SK-N-SH treated with all-trans-retinoic acid at 6 μM for 48 hours (cell line): ENCODE results near the gene CENPW.

Experiments used
- BACH2 ChIP-seq: fragments of 250-450 bp; sonication (Bioruptor Pico); IDR thresholded peaks from 2 replicates; pipeline ENCODE4 v1.9.0; 2021; ENCODE audit warnings: mild to moderate bottlenecking, borderline replicate concordance
- CSDC2 ChIP-seq: fragments of 250-450 bp; sonication (Bioruptor Pico); IDR thresholded peaks from 2 replicates; pipeline ENCODE4 v1.5.0; 2020; ENCODE audit warnings: mild to moderate bottlenecking, moderate library complexity
- GLIS3 ChIP-seq: fragments of 250-450 bp; sonication (Bioruptor Pico); IDR thresholded peaks from 2 replicates; pipeline ENCODE4 v1.5.0; 2020; ENCODE audit warnings: mild to moderate bottlenecking, moderate library complexity
- ISL1 ChIP-seq: fragments of 250-450 bp; sonication (Bioruptor Pico); IDR thresholded peaks from 2 replicates; pipeline ENCODE4 v2.1.2; 2022; ENCODE audit warnings: mild to moderate bottlenecking, moderate library complexity
- OSR1 ChIP-seq: fragments of 250-450 bp; sonication (Bioruptor Pico); IDR thresholded peaks from 2 replicates; pipeline ENCODE4 v1.8.0; 2022; ENCODE audit warnings: moderate library complexity, mild to moderate bottlenecking, inconsistent platforms
- POU6F1 ChIP-seq: fragments of 250-450 bp; sonication (Bioruptor Pico); IDR thresholded peaks from 2 replicates; pipeline ENCODE4 v1.8.0; 2021; ENCODE audit warnings: low read depth, mild to moderate bottlenecking, moderate library complexity, borderline replicate concordance
- RARB ChIP-seq: fragments of 250-450 bp; sonication (Bioruptor Pico); IDR thresholded peaks from 2 replicates; pipeline ENCODE4 v1.8.0; 2021; ENCODE audit warnings: mild to moderate bottlenecking, moderate library complexity
- SNAI2 ChIP-seq: fragments of 250-450 bp; sonication (Bioruptor Pico); IDR thresholded peaks from 2 replicates; pipeline ENCODE4 v1.5.0; 2020; ENCODE audit warnings: mild to moderate bottlenecking, moderate library complexity
- ZFP3 ChIP-seq: fragments of 250-450 bp; sonication (Bioruptor Pico); IDR thresholded peaks from 2 replicates; pipeline ENCODE4 v1.5.0; 2020; ENCODE audit warnings: mild to moderate bottlenecking, moderate library complexity
- ZNF70 ChIP-seq: fragments of 450-650 bp; formaldehyde crosslinking; IDR thresholded peaks from 2 replicates; pipeline ENCODE4 v1.5.0; 2020; ENCODE audit warnings: mild to moderate bottlenecking, moderate library complexity
- ZNF8 ChIP-seq: fragments of 450-650 bp; formaldehyde crosslinking; IDR thresholded peaks from 2 replicates; pipeline ENCODE4 v1.5.0; 2020; ENCODE audit warnings: mild to moderate bottlenecking, moderate library complexity
- TF ChIP-seq, protein P1 (sequence below): fragments of 250-450 bp; sonication (Bioruptor Pico); IDR thresholded peaks from 2 replicates; pipeline ENCODE4 v1.8.0; 2020; ENCODE audit warnings: mild to moderate bottlenecking, moderate library complexity, borderline replicate concordance
- TF ChIP-seq, protein P2 (sequence below): fragments of 250-450 bp; sonication (Bioruptor Pico); IDR thresholded peaks from 2 replicates; pipeline ENCODE4 v1.5.0; 2020; ENCODE audit warnings: mild to moderate bottlenecking, moderate library complexity
- TF ChIP-seq, protein P3 (sequence below): fragments of 250-450 bp; sonication (Bioruptor Pico); IDR thresholded peaks from 2 replicates; pipeline ENCODE4 v1.5.1; 2021; ENCODE audit warnings: mild to moderate bottlenecking, moderate library complexity

DNA sequence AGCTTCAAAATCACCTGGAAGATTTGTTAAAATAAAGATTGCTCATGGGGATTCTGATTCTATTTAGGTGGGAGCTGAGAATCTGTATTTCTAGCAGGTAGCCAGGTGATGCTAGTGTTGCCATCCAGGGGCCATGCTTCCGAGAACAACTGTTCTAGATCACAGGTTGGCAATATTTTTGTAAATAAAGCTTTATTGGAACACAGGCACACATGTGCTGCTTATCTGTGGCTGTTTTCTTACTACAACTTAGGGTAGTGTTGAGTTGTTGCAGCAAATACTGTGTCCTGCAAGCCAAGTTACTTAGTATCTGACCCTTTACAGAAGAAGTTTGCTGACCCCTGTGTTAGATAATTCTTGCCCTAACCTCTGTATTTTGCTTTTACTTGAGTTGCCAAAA is 12.0 kb downstream of the CENPW start:
- TF ChIP-seq CSDC2 (CRISPR knock-in tag) (no peak), ZFP3 (CRISPR knock-in tag) (no peak), ZNF70 (CRISPR knock-in tag) (no peak), OSR1 (no peak), BACH2 (CRISPR knock-in tag) (no peak), ISL1 (CRISPR knock-in tag) (no peak), POU6F1 (CRISPR knock-in tag) (no peak), RARB (CRISPR knock-in tag) (no peak), GLIS3 (CRISPR knock-in tag) (no peak), ZNF8 (no peak), SNAI2 (CRISPR knock-in tag) (no peak)
- TF ChIP-seq, protein P1, sequence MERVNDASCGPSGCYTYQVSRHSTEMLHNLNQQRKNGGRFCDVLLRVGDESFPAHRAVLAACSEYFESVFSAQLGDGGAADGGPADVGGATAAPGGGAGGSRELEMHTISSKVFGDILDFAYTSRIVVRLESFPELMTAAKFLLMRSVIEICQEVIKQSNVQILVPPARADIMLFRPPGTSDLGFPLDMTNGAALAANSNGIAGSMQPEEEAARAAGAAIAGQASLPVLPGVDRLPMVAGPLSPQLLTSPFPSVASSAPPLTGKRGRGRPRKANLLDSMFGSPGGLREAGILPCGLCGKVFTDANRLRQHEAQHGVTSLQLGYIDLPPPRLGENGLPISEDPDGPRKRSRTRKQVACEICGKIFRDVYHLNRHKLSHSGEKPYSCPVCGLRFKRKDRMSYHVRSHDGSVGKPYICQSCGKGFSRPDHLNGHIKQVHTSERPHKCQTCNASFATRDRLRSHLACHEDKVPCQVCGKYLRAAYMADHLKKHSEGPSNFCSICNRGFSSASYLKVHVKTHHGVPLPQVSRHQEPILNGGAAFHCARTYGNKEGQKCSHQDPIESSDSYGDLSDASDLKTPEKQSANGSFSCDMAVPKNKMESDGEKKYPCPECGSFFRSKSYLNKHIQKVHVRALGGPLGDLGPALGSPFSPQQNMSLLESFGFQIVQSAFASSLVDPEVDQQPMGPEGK (CRISPR knock-in tag): no peak
- TF ChIP-seq, protein P2, sequence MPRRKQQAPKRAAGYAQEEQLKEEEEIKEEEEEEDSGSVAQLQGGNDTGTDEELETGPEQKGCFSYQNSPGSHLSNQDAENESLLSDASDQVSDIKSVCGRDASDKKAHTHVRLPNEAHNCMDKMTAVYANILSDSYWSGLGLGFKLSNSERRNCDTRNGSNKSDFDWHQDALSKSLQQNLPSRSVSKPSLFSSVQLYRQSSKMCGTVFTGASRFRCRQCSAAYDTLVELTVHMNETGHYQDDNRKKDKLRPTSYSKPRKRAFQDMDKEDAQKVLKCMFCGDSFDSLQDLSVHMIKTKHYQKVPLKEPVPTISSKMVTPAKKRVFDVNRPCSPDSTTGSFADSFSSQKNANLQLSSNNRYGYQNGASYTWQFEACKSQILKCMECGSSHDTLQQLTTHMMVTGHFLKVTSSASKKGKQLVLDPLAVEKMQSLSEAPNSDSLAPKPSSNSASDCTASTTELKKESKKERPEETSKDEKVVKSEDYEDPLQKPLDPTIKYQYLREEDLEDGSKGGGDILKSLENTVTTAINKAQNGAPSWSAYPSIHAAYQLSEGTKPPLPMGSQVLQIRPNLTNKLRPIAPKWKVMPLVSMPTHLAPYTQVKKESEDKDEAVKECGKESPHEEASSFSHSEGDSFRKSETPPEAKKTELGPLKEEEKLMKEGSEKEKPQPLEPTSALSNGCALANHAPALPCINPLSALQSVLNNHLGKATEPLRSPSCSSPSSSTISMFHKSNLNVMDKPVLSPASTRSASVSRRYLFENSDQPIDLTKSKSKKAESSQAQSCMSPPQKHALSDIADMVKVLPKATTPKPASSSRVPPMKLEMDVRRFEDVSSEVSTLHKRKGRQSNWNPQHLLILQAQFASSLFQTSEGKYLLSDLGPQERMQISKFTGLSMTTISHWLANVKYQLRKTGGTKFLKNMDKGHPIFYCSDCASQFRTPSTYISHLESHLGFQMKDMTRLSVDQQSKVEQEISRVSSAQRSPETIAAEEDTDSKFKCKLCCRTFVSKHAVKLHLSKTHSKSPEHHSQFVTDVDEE (CRISPR knock-in tag): no peak
- TF ChIP-seq, protein P3, sequence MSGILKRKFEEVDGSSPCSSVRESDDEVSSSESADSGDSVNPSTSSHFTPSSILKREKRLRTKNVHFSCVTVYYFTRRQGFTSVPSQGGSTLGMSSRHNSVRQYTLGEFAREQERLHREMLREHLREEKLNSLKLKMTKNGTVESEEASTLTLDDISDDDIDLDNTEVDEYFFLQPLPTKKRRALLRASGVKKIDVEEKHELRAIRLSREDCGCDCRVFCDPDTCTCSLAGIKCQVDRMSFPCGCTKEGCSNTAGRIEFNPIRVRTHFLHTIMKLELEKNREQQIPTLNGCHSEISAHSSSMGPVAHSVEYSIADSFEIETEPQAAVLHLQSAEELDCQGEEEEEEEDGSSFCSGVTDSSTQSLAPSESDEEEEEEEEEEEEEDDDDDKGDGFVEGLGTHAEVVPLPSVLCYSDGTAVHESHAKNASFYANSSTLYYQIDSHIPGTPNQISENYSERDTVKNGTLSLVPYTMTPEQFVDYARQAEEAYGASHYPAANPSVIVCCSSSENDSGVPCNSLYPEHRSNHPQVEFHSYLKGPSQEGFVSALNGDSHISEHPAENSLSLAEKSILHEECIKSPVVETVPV (CRISPR knock-in tag): no peak
